Measurements from ENCODE around the gene FILIP1L. TPM values are rescaled to one million over a fixed set of nuclear protein-coding genes. Genes with fewer than 3 reads are reported as not detected.

The FILIP1L gene
- total RNA-seq, 1 donor = 213 TPM

- TF ChIP-seq CTCF (IDR thresholded peaks at IDR 0.05; ENCODE audit: insufficient read depth, low read depth, low read length) = no peak
- no peak overlapping the region for H3K4me3 ChIP-seq (ENCODE audit: low read depth, low read length)
- no peak for DNase-seq (ENCODE audit: low read depth)
Measured at GRCh38 chr3:100005665-100006393, 108.5 kb downstream of the FILIP1L start.

GRCh38 chr3:100004931-100005330 lies 109.4 kb downstream of the FILIP1L start:
- TF ChIP-seq CTCF (IDR thresholded peaks at IDR 0.05; ENCODE audit: insufficient read depth, low read depth, low read length) = no peak
- no peak overlapping the region for H3K4me3 ChIP-seq (ENCODE audit: low read depth, low read length)
- no peak for DNase-seq (ENCODE audit: low read depth)

GRCh38 chr3:100003609-100004503 lies 110.4 kb downstream of the FILIP1L start:
- H3K4me3 ChIP-seq (ENCODE audit: low read depth, low read length) = no peak overlapping the region
- TF ChIP-seq CTCF (IDR thresholded peaks at IDR 0.05; ENCODE audit: insufficient read depth, low read depth, low read length) = no peak
- no peak for DNase-seq (ENCODE audit: low read depth)

GRCh38 chr3:100002599-100003350 lies 111.5 kb downstream of the FILIP1L start:
- peak; percentile 80 for DNase-seq (ENCODE audit: low read depth)
- no peak overlapping the region for H3K4me3 ChIP-seq (ENCODE audit: low read depth, low read length)
- TF ChIP-seq CTCF (IDR thresholded peaks at IDR 0.05; ENCODE audit: insufficient read depth, low read depth, low read length) = no peak

- no peak for DNase-seq (ENCODE audit: low read depth)
- TF ChIP-seq CTCF (IDR thresholded peaks at IDR 0.05; ENCODE audit: insufficient read depth, low read depth, low read length) = no peak
Measured at GRCh38 chr3:100001526-100002270, 112.6 kb downstream of the FILIP1L start.

GRCh38 chr3:100001083-100001482 lies 113.2 kb downstream of the FILIP1L start:
- no peak overlapping the region for H3K4me3 ChIP-seq (ENCODE audit: low read depth, low read length)
- no peak for TF ChIP-seq CTCF (IDR thresholded peaks at IDR 0.05; ENCODE audit: insufficient read depth, low read depth, low read length)
- no peak for DNase-seq (ENCODE audit: low read depth)

More at GRCh38 chr3:100001526-100002270, 112.6 kb downstream of the FILIP1L start:
- H3K4me3 ChIP-seq (ENCODE audit: low read depth, low read length) = no peak overlapping the region
